Spinal cord (tissue), 10 donors: ENCODE measurements around the gene ABCA3. TPM values are rescaled to one million over a fixed set of nuclear protein-coding genes. Genes with fewer than 3 reads are reported as not detected.

ENCODE experiments used
- DNase-seq, 6 donors: peaks; one replicate each; pipeline versions ENCODE4 v3.0.0 to v3.0.0-alpha.2; 2013 to 2015; ENCODE audit warnings: low spot score in 6 of 6, low read depth in 4 of 6
- H3K27ac ChIP-seq: one replicate; pipeline ENCODE4 v1.5.1; 2013; ENCODE audit warnings: low read depth, low read length, control low read depth
- H3K27me3 ChIP-seq: one replicate; pipeline ENCODE4 v1.6.1; 2013; ENCODE audit warnings: low read length; ENCODE audit not compliant: control insufficient read depth, insufficient read depth
- H3K36me3 ChIP-seq: one replicate; pipeline ENCODE4 v1.6.1; 2013; ENCODE audit warnings: low read length; ENCODE audit not compliant: control insufficient read depth, insufficient read depth
- H3K4me1 ChIP-seq: one replicate; pipeline ENCODE4 v1.6.1; 2013; ENCODE audit warnings: low read length; ENCODE audit not compliant: control insufficient read depth, insufficient read depth
- H3K4me3 ChIP-seq: one replicate; pipeline ENCODE4 v1.5.1; 2013; ENCODE audit warnings: low read depth, low read length, control low read depth
- H3K9me3 ChIP-seq: one replicate; pipeline ENCODE4 v1.6.1; 2013; ENCODE audit warnings: low read length; ENCODE audit not compliant: control insufficient read depth, insufficient read depth
- WGBS: methylation state at CpG from one replicate; pipeline ENCODE4 v1.1.5; 2013; ENCODE audit warnings: missing lambda C conversion rate; ENCODE audit not compliant: insufficient coverage; 5-methylcytosine and 5-hydroxymethylcytosine counted together
- polyA plus RNA-seq, 2 donors: library from polyadenylated mRNA; unstranded; fragments of 120-200 nt; gene quantifications; one replicate each; pipeline ENCODE4 v1.2.1, GENCODE V29; 2013; ENCODE audit not compliant: insufficient read length in 2 of 2
- total RNA-seq, 2 donors: library from RNA; depleted of rRNA in 1 of 2; stranded (reverse); fragments of 120-200 nt in 1 of 2; fragments of >200 nt in 1 of 2; gene quantifications; one replicate each; pipeline versions ENCODE4 v1.2.3 to v1.2.4, GENCODE V29; 2013 to 2014
- donor health status: healthy.

ABCA3 gene
- total and polyA plus RNA-seq, 4 donors = 34.3 to 88.5 (median 74.5) TPM

DNA sequence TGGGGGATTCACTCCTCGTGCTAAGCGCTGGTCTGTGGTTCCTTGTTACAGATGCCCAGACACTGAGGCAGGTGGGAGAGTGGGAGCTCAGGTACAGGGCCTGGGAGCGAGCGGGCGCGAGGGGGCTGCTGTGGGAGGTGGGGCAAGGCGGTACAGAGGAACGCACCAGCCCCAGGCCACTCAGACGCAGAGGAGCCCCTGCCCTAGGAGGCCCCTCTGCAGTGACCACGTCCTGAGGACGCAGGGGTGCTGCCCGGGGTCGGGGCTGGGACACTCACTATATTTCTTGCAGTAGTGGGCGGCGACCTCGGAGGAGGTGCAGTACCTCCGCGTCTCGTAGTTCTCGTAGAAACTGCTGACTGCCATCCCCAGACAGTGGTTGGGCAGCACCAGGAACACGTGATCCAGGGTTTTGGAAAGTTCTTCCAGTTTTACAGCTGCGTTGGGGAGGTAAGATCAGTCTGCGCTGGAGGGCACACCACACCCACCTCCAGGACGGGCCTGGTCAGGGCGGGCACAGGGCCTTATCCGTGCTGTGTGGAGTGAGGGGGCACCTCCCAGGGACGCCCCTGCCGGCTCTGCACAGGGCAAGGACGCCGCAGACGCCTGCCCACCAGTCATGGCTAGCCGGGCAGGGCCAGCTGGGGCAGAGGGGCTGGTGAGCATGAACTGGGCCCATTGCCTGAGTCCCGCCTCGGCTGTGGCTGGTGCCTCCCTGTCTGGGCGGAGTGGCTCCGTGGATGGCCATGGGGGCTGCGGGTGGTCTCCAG lies 56.3 kb downstream of the ABCA3 start:
- H3K36me3 ChIP-seq = peaks cover 100% of the 10 kb centered on the region
- no peaks in the 10 kb centered on the region for H3K9me3 ChIP-seq
- H3K27me3 ChIP-seq = no peaks in the 10 kb centered on the region
- H3K4me1 ChIP-seq = no peaks in the 10 kb centered on the region
- no peak for DNase-seq
- H3K27ac ChIP-seq = no peak overlapping the region
- H3K4me3 ChIP-seq = no peak overlapping the region
- 90% methylated on average over 34 of the region's 37 CpGs for WGBS

DNA sequence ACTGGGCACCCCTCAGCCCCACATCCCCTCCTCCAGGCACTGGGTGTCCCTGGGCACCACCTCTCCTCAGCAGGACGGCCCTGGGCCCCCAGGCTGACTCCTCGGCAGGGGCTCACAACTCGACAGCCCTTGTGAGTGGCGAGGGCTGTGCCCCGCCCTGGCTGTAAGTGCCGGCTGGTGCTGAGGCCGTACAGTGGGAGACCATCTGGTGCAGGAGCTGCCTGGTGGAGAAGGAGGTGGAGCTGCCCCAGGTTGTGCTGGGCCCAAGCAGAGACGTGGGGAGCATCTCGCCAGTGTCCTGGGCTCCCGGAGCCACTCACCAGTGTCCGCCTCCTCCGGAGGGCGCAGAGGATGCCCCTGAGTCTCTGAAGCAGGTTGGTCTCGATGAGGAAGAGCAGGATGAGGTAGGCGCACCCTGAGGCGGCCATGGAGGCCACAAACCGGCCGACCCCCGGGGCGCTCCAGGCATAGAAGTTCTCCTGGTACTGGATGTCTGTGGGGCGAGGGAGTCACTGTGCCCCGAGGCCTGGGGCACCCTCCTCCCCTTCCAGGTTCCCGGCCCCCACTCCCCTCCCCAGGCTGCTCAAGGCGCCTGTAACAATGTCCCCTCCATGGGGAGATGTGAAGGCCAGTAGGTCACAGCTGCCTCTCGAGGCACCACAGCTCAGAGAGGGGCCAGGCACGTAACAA lies 57.5 kb downstream of the ABCA3 start:
- no peak for DNase-seq
- Histone ChIP-seq H3K27me3 (no peaks in the 10 kb centered on the region), H3K36me3 (peaks cover 100% of the 10 kb centered on the region), H3K27ac (no peak overlapping the region), H3K9me3 (no peaks in the 10 kb centered on the region), H3K4me3 (no peak overlapping the region), H3K4me1 (no peaks in the 10 kb centered on the region)
- whole genome bisulfite sequencing = 81% methylated on average over 21 of the region's 26 CpGs

DNA sequence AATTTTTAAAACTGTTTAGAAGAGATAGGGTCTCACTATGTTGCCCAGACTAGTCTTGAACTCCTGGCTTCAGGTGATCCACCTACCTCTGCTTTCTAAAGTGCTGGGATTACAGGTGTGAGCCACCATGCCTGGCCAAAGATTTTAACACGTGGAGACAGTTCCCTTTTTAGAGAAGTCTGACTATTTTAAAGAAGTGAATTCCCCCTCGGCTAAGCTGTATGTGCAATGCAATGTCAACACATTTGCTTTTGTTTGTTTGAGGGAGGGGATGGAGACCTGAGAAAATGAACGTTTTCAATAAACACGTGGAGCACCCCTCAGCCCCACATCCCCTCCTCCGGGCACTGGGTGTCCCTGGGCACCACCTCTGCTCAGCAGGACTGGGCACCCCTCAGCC lies 58.3 kb downstream of the ABCA3 start:
- H3K4me3 ChIP-seq = no peak overlapping the region
- WGBS = 55% methylated on average over 2 of the region's 5 CpGs
- H3K4me1 ChIP-seq = no peaks in the 10 kb centered on the region
- H3K9me3 ChIP-seq = no peaks in the 10 kb centered on the region
- DNase-seq = no peak
- H3K36me3 ChIP-seq = peaks cover 100% of the 10 kb centered on the region
- H3K27ac ChIP-seq = no peak overlapping the region
- no peaks in the 10 kb centered on the region for H3K27me3 ChIP-seq

GRCh38 chr16:2280981-2281542 lies 59.5 kb downstream of the ABCA3 start:
- Histone ChIP-seq H3K27ac (no peak overlapping the region), H3K36me3 (peaks cover 100% of the 10 kb centered on the region), H3K4me1 (no peaks in the 10 kb centered on the region), H3K4me3 (no peak overlapping the region), H3K9me3 (no peaks in the 10 kb centered on the region), H3K27me3 (no peaks in the 10 kb centered on the region)
- no peak for DNase-seq
- WGBS = 82% methylated on average over 24 of the region's 24 CpGs

DNA sequence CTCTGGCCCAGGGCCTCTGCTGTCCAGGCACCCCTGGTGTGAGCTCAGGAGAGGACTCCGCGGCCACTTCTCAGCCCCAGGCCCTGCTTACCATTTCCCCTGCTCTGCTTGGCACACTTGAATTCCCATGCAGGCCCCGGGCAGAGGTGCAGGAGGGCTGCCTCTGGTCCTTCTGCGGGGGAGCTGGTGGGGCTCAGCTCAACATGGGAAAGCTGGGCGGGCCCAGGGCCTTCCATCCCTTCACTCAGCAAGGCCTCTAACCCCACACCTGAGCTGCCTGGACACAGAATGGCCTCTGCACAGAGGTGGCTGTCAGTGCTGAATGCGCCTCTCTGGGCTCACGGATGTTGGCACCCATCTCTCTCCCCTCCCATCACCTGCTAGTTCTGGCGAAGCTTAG lies 60.1 kb downstream of the ABCA3 start:
- Histone ChIP-seq H3K27ac (no peak overlapping the region), H3K9me3 (no peaks in the 10 kb centered on the region), H3K27me3 (no peaks in the 10 kb centered on the region), H3K4me1 (no peaks in the 10 kb centered on the region), H3K4me3 (no peak overlapping the region), H3K36me3 (peaks cover 100% of the 10 kb centered on the region)
- DNase-seq = no peak
- WGBS = 88% methylated on average over 8 of the region's 8 CpGs

- Histone ChIP-seq H3K9me3 (no peaks in the 10 kb centered on the region), H3K4me1 (no peaks in the 10 kb centered on the region), H3K4me3 (no peak overlapping the region), H3K27me3 (no peaks in the 10 kb centered on the region), H3K27ac (no peak overlapping the region), H3K36me3 (peaks cover 98% of the 10 kb centered on the region)
- DNase-seq = no peak
- WGBS = 84% methylated on average over 25 of the region's 26 CpGs
Measured at GRCh38 chr16:2278956-2279800, 61.4 kb downstream of the ABCA3 start.

GRCh38 chr16:2278272-2278608 lies 62.3 kb downstream of the ABCA3 start:
- Histone ChIP-seq H3K27me3 (no peaks in the 10 kb centered on the region), H3K27ac (no peak overlapping the region), H3K36me3 (peaks cover 98% of the 10 kb centered on the region), H3K4me3 (no peak overlapping the region), H3K9me3 (no peaks in the 10 kb centered on the region), H3K4me1 (no peaks in the 10 kb centered on the region)
- 85% methylated on average over 14 of the region's 14 CpGs for WGBS
- no peak for DNase-seq

DNA sequence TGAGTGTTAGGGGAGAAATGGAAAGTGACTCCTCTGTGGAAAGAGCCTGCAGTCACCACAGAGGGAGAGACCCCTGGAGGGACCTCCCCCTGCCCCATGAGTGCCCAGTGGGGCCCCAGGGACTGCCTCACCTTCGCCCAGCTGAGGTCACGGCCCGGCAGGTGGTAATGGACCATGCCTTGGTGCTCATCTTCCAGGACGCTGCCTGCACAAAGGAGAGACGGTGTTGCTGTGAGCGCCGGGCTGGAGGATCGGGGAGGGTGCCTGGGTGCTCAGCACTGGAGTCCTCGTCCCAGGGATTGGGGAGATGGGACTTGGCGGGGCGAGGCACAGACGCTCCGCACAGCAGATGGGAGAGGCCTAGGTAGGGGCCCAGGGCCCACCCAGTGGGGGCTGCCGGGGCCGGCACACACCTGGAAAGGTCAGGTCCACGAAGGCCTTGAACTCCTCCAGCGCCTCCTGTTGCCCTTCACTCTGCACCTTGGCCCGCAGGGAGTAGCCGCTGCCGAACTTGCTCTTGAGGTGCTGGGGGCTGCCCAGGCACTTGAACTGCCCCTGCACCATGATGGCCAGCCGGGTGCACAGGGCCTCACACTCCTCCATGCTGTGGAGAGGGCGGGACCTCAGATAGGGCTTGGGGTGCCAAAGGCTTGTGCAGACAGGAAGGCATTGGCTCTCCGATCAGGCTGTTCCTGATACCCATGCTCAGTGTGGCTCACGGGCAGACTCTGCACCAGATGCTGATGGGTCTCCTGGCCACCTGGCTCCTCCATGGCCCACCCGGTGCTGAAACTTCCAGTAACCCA lies 62.9 kb downstream of the ABCA3 start:
- no peaks in the 10 kb centered on the region for H3K9me3 ChIP-seq
- no peaks in the 10 kb centered on the region for H3K4me1 ChIP-seq
- H3K27ac ChIP-seq = no peak overlapping the region
- DNase-seq = no peak
- 90% methylated on average over 25 of the region's 25 CpGs for WGBS
- H3K4me3 ChIP-seq = no peak overlapping the region
- H3K36me3 ChIP-seq = peaks cover 98% of the 10 kb centered on the region
- no peaks in the 10 kb centered on the region for H3K27me3 ChIP-seq
